ENCODE data around the gene PKDCC.

DNA sequence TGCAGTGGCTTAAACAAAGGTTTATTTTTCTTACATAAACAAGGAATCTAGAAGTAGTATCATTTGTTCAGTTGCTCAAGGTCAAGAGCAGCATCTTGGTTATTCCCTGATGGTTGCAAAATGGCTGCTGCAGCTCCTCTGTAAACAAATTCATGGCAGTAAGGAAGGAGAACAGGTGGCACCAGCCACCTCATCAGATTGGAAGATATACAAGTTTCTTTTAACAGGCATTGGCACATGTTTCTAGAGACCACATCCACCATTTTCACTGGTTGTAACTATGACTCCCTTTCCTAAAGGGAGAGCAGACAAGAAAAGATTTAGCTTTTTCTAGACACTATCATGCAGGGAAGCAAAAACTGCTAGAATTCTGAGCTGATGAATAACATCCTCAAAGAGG, 46.3 kb downstream of the PKDCC start:
- TF ChIP-seq TCF7 (IDR thresholded peaks at IDR 0.05; ENCODE audit: borderline replicate concordance) (no peak), EED (IDR thresholded peaks at IDR 0.05; ENCODE audit: low read depth) (no peak)
- TF ChIP-seq, protein P1, sequence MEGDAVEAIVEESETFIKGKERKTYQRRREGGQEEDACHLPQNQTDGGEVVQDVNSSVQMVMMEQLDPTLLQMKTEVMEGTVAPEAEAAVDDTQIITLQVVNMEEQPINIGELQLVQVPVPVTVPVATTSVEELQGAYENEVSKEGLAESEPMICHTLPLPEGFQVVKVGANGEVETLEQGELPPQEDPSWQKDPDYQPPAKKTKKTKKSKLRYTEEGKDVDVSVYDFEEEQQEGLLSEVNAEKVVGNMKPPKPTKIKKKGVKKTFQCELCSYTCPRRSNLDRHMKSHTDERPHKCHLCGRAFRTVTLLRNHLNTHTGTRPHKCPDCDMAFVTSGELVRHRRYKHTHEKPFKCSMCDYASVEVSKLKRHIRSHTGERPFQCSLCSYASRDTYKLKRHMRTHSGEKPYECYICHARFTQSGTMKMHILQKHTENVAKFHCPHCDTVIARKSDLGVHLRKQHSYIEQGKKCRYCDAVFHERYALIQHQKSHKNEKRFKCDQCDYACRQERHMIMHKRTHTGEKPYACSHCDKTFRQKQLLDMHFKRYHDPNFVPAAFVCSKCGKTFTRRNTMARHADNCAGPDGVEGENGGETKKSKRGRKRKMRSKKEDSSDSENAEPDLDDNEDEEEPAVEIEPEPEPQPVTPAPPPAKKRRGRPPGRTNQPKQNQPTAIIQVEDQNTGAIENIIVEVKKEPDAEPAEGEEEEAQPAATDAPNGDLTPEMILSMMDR (IDR thresholded peaks at IDR 0.05 in 2 of 3, conservative IDR thresholded peaks at IDR 0.05 in 1 of 3; ENCODE audit: control insufficient read depth in 2 of 3, extremely low read depth in 1 of 3, insufficient read depth in 1 of 3, low read depth in 3 of 3, low read length in 3 of 3): no peak
